B cell (primary cell): Measurements from ENCODE around the gene MPZL2. TPM values are rescaled to one million over a fixed set of nuclear protein-coding genes. Genes with fewer than 3 reads are reported as not detected.

Experiments used
- ATAC-seq: fragments of 200-7000 bp; cut with Tn5 transposase; one replicate; pipeline ENCODE4 v1.10.0; 2021; ENCODE audit warnings: low read depth, mild to moderate bottlenecking, moderate number of reproducible peaks, moderate library complexity
- CTCF ChIA-PET: fragments of 350-600 bp; sonication (Branson Sonifier 250); formaldehyde crosslinking; loops from one replicate; lab custom pipeline; 2021; ENCODE audit warnings: antibody characterized with exemption, inconsistent platforms; lab: Charles Lee
- POLR2A ChIA-PET: fragments of 350-600 bp; sonication (Branson Sonifier 250); formaldehyde crosslinking; loops from one replicate; lab custom pipeline; 2021; ENCODE audit warnings: antibody characterized with exemption; lab: Charles Lee
- DNase-seq: peaks from one replicate; pipeline ENCODE4 v3.0.0; 2013
- H2AFZ ChIP-seq: 2 replicates; pipeline ENCODE4 v1.6.1; 2012; ENCODE audit warnings: mild to moderate bottlenecking, low read depth, low read length; ENCODE audit not compliant: insufficient read depth, poor library complexity, severe bottlenecking
- H3K27ac ChIP-seq, 2 donors: 1 replicate in 1 of 2; 2 replicates in 1 of 2; pipeline ENCODE4 v1.5.1; 2012 to 2013; ENCODE audit warnings: low read length in 2 of 2, mild to moderate bottlenecking in 2 of 2, moderate library complexity in 1 of 2
- H3K27me3 ChIP-seq, 4 experiments: fragments of 200-600 bp in 1 of 4; sonication (generic) in 1 of 4; replicated peaks in 1 of 4; 1 replicate in 2 of 4; 2 replicates in 2 of 4; pipeline versions ENCODE4 v1.6.1 to v1.7.0; 2013 to 2016; ENCODE audit warnings: low read length in 3 of 4, mild to moderate bottlenecking in 2 of 4, mixed read lengths in 1 of 4, moderate library complexity in 1 of 4; ENCODE audit not compliant: insufficient read depth in 4 of 4, control insufficient read depth in 3 of 4; ENCODE audit errors: control extremely low read depth in 1 of 4
- H3K36me3 ChIP-seq, 2 experiments: replicated peaks in 1 of 2; 1 replicate in 1 of 2; 2 replicates in 1 of 2; pipeline versions ENCODE4 v1.6.1 to v1.7.1; 2013; ENCODE audit warnings: low read length in 1 of 2; ENCODE audit not compliant: insufficient read depth in 2 of 2, control insufficient read depth in 1 of 2; ENCODE audit errors: control extremely low read depth in 1 of 2, extremely low read depth in 1 of 2
- H3K4me1 ChIP-seq, 2 donors: fragments of 200-600 bp in 1 of 2; sonication (generic) in 1 of 2; 1 replicate in 1 of 2; 2 replicates in 1 of 2; pipeline versions ENCODE4 v1.5.1 to v1.6.1; 2013 to 2017; ENCODE audit warnings: low read length in 2 of 2; ENCODE audit not compliant: control insufficient read depth in 2 of 2, insufficient read depth in 2 of 2
- H3K4me2 ChIP-seq: replicated peaks from 2 replicates; pipeline ENCODE3; 2012; ENCODE audit warnings: mild to moderate bottlenecking, low read depth, low read length; ENCODE audit not compliant: poor library complexity, severe bottlenecking
- H3K4me3 ChIP-seq, 5 experiments: fragments of 200-600 bp in 1 of 5; sonication (generic) in 1 of 5; 1 replicate in 3 of 5; 2 replicates in 2 of 5; pipeline versions ENCODE4 v1.5.1 to v1.7.0; 2011 to 2016; ENCODE audit warnings: low read length in 4 of 5, mild to moderate bottlenecking in 4 of 5, low read depth in 2 of 5, control low read depth in 1 of 5, moderate library complexity in 1 of 5; ENCODE audit not compliant: insufficient read depth in 1 of 5; ENCODE audit errors: control extremely low read depth in 1 of 5, extremely low read depth in 1 of 5
- H3K79me2 ChIP-seq: fragments of 200-600 bp; sonication (generic); one replicate; pipeline ENCODE4 v1.6.0; 2016; ENCODE audit warnings: low read length; ENCODE audit not compliant: control insufficient read depth, insufficient read depth
- H3K9ac ChIP-seq: fragments of 200-600 bp; sonication (generic); 2 replicates; pipeline ENCODE4 v1.6.1; 2017; ENCODE audit warnings: mild to moderate bottlenecking, low read length, moderate library complexity
- H3K9me3 ChIP-seq, 3 donors: one replicate each; pipeline versions ENCODE4 v1.6.1 to v1.7.1; 2013; ENCODE audit warnings: low read length in 2 of 3; ENCODE audit not compliant: control insufficient read depth in 2 of 3, insufficient read depth in 1 of 3; ENCODE audit errors: control extremely low read depth in 1 of 3
- H4K20me1 ChIP-seq: 2 replicates; pipeline ENCODE4 v1.6.0; 2012; ENCODE audit warnings: mild to moderate bottlenecking, low read length; ENCODE audit not compliant: insufficient read depth, control insufficient read depth, poor library complexity, severe bottlenecking
- H3K27ac Mint-ChIP-seq: one replicate; pipeline ENCODE4 v1.8.0; 2021; ENCODE audit warnings: mixed read lengths
- H3K27me3 Mint-ChIP-seq: one replicate; pipeline ENCODE4 v1.8.0; 2021; ENCODE audit warnings: mixed read lengths
- H3K4me1 Mint-ChIP-seq: one replicate; pipeline ENCODE4 v1.8.0; 2021; ENCODE audit warnings: mixed read lengths
- H3K4me3 Mint-ChIP-seq: one replicate; pipeline ENCODE4 v1.8.0; 2021; ENCODE audit warnings: mixed read lengths
- H3K9me3 Mint-ChIP-seq: one replicate; pipeline ENCODE4 v1.8.0; 2022; ENCODE audit warnings: mixed read lengths; ENCODE audit not compliant: insufficient read depth
- CTCF ChIP-seq: fragments of 200-600 bp; IDR thresholded peaks from one replicate; pipeline ENCODE4 v1.8.0; 2022; ENCODE audit warnings: antibody characterized with exemption, mild to moderate bottlenecking
- EZH2 ChIP-seq: IDR thresholded peaks from 2 replicates; pipeline ENCODE4 v1.6.1; 2012; ENCODE audit warnings: borderline replicate concordance, low read depth, mild to moderate bottlenecking, moderate library complexity, low read length; ENCODE audit not compliant: insufficient read depth, poor library complexity, severe bottlenecking
- whole genome bisulfite sequencing: methylation state at CpG from one replicate; pipeline ENCODE4 v1.1.5; 2013; ENCODE audit warnings: missing lambda C conversion rate; ENCODE audit not compliant: insufficient coverage; 5-methylcytosine and 5-hydroxymethylcytosine counted together
- intact Hi-C: fragments of 100-400 bp; cut with micrococcal nuclease; formaldehyde crosslinking; loops from one replicate; pipeline ENCODE4 v1.10.0; 2022
- polyA plus RNA-seq: library from polyadenylated mRNA; depleted of rRNA; stranded (reverse); fragments of >200 nt; gene quantifications from 2 replicates; pipeline ENCODE4 v1.2.3, GENCODE V29; 2012
- total RNA-seq, 2 donors: library from RNA; stranded (reverse); fragments of 120-200 nt in 1 of 2; gene quantifications; 1 replicate in 1 of 2; 2 replicates in 1 of 2; pipeline versions ENCODE4 v1.2.3 to v1.2.4, GENCODE V29; 2013 to 2022

The MPZL2 gene
- total and polyA plus RNA-seq, 2 donors (not counting 1 experiment from before 2014, with no cell fraction given) = 1.2 TPM; not detected in 1

DNA sequence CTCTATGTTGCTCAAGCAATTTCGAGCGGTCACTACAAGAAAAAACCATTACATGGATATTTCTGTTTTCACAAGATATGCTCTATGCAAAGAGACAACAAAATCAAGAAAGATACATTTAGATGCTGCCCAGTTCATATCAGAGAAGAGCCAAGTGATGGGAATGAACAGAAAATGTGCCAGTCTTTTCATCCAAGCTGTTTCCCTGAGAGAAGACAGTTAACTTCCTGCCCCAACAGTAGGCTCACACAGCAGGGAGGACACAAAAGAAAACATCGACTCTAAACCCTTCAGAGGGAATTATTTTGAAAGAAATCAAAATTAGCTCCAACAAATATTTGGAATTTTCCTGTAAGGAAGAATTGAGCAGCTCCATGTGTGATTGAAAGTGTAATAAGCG lies 50.9 kb downstream of the MPZL2 start:
- peaks cover 53% of the 10 kb centered on the region for H3K4me1 Mint-ChIP-seq
- peak overlapping the region; percentile 66 for H3K4me2 ChIP-seq
- H3K4me1 ChIP-seq = peaks cover 50 to 52% of the 10 kb centered on the region in 2 donors

More for the DNA sequence above, 50.9 kb downstream of the MPZL2 start:
- H3K9ac ChIP-seq = no peak overlapping the region
- CTCF ChIA-PET = interaction anchor here (1.2 to 4.6 kb wide), 5 partner anchors 10 to 39 kb away, joined by 3 to 59 read pairs (median 4); partner anchors contain the start of gene MPZL3
- no peak overlapping the region for H2AFZ ChIP-seq
- H3K27me3 Mint-ChIP-seq = peaks cover 40% of the 10 kb centered on the region
- TF ChIP-seq CTCF (no peak), EZH2 (no peak)
- peaks cover 0 to 11% (median 5%) of the 10 kb centered on the region in 4 experiments for H3K27me3 ChIP-seq
- intact Hi-C loops = loop anchor here (5.0 kb wide), 1 partner anchor 39 kb away; the partner anchor contains the start of gene MPZL3
- POLR2A ChIA-PET = no interaction called here
- H4K20me1 ChIP-seq = no peaks in the 10 kb centered on the region
- H3K9me3 ChIP-seq = no peaks in the 10 kb centered on the region
- DNase-seq (no peak), ATAC-seq (no peak)
- H3K4me3 ChIP-seq = peak overlapping the region in 1 of 5 experiments; percentile 36
- no peaks in the 10 kb centered on the region for H3K9me3 Mint-ChIP-seq
- peak overlapping the region; percentile 29 for H3K4me3 Mint-ChIP-seq
- 100% methylated on average over 1 of the region's 4 CpGs for WGBS
- H3K27ac Mint-ChIP-seq = peak overlapping the region; percentile 28
- H3K79me2 ChIP-seq = no peaks in the 10 kb centered on the region
- no peaks in the 10 kb centered on the region for H3K36me3 ChIP-seq
- H3K27ac ChIP-seq = no peak overlapping the region
